H1 (cell line): ENCODE results near the gene INAFM2. TPM values are rescaled to one million over a fixed set of nuclear protein-coding genes. Genes with fewer than 3 reads are reported as not detected.

Source experiments
- CTCF ChIA-PET: fragments of 300-600 bp; sonication (Branson Sonifier 250); formaldehyde crosslinking; loops from one replicate; lab custom pipeline; 2021; ENCODE audit not compliant: partially characterized antibody; lab: Charles Lee
- POLR2A ChIA-PET: fragments of 300-600 bp; sonication (Branson Sonifier 250); formaldehyde crosslinking; loops from one replicate; lab custom pipeline; 2021; ENCODE audit warnings: inconsistent platforms; ENCODE audit not compliant: partially characterized antibody; lab: Charles Lee
- DNase-seq, 2 experiments: peaks; one replicate each; pipeline versions ENCODE4 v3.0.0 to v3.0.0-alpha.2; 2010 to 2022; ENCODE audit warnings: low spot score in 2 of 2, low read depth in 1 of 2, mixed read lengths in 1 of 2
- FAIRE-seq: peaks from 2 replicates; lab custom pipeline; 2011; peaks lifted over from hg19 to GRCh38; lab: Jason Lieb, UNC
- H2AFZ ChIP-seq: 2 replicates; pipeline ENCODE4 v1.8.1; 2012; ENCODE audit warnings: low read length, inconsistent platforms
- H2AK5ac ChIP-seq: 2 replicates; pipeline ENCODE4 v1.6.1; 2013; ENCODE audit warnings: low read depth, low read length
- H2BK120ac ChIP-seq: replicated peaks from 2 replicates; pipeline ENCODE3; 2013; ENCODE audit warnings: low read depth, low read length, inconsistent platforms
- H2BK12ac ChIP-seq: 2 replicates; pipeline ENCODE4 v1.6.1; 2013; ENCODE audit warnings: low read depth, low read length
- H2BK15ac ChIP-seq: 2 replicates; pipeline ENCODE4 v1.6.1; 2013; ENCODE audit warnings: low read length
- H2BK20ac ChIP-seq: 2 replicates; pipeline ENCODE4 v1.6.1; 2013; ENCODE audit warnings: low read length
- H2BK5ac ChIP-seq: 2 replicates; pipeline ENCODE4 v1.6.1; 2013; ENCODE audit warnings: low read depth, low read length
- H3K14ac ChIP-seq: 2 replicates; pipeline ENCODE4 v1.6.1; 2013; ENCODE audit warnings: inconsistent platforms; ENCODE audit not compliant: insufficient read length
- H3K18ac ChIP-seq: 2 replicates; pipeline ENCODE4 v1.6.1; 2013; ENCODE audit warnings: low read length; ENCODE audit errors: extremely low read depth
- H3K23ac ChIP-seq: 2 replicates; pipeline ENCODE4 v1.6.1; 2013; ENCODE audit warnings: inconsistent platforms; ENCODE audit not compliant: insufficient read length
- H3K23me2 ChIP-seq: 2 replicates; pipeline ENCODE4 v1.6.1; 2013; ENCODE audit warnings: low read depth, low read length
- H3K27ac ChIP-seq: 2 replicates; pipeline ENCODE4 v1.6.1; 2011; ENCODE audit warnings: low read depth, low read length, inconsistent platforms
- H3K27me3 ChIP-seq, 4 experiments: replicated peaks in 1 of 4; 1 replicate in 1 of 4; 2 replicates in 3 of 4; pipeline versions ENCODE4 v1.6.1 to v1.8.1; 2011 to 2013; ENCODE audit warnings: low read length in 3 of 4, mild to moderate bottlenecking in 3 of 4, inconsistent platforms in 2 of 4, mixed read lengths in 2 of 4, moderate library complexity in 1 of 4; ENCODE audit not compliant: control insufficient read depth in 3 of 4, insufficient read depth in 3 of 4; ENCODE audit errors: extremely low read depth in 1 of 4
- H3K36me3 ChIP-seq, 4 experiments: 2 replicates each; pipeline versions ENCODE4 v1.6.1 to v1.8.1; 2011 to 2013; ENCODE audit warnings: mild to moderate bottlenecking in 4 of 4, low read length in 3 of 4, moderate library complexity in 2 of 4, control low read depth in 1 of 4, inconsistent platforms in 1 of 4; ENCODE audit not compliant: insufficient read depth in 4 of 4, control insufficient read depth in 2 of 4
- H3K4ac ChIP-seq: replicated peaks from 2 replicates; pipeline ENCODE3; 2013; ENCODE audit warnings: low read length, low read depth, mixed read lengths, inconsistent platforms; ENCODE audit not compliant: insufficient read length
- H3K4me1 ChIP-seq, 4 experiments: replicated peaks in 1 of 4; 1 replicate in 1 of 4; 2 replicates in 3 of 4; pipeline versions ENCODE4 v1.6.1 to v1.8.1; 2011 to 2013; ENCODE audit warnings: low read length in 3 of 4, inconsistent platforms in 2 of 4, mixed read lengths in 1 of 4; ENCODE audit not compliant: insufficient read depth in 4 of 4, control insufficient read depth in 3 of 4
- H3K4me2 ChIP-seq, 2 experiments: 2 replicates each; pipeline versions ENCODE4 v1.6.1 to v1.8.1; 2011 to 2013; ENCODE audit warnings: low read depth in 2 of 2, low read length in 2 of 2, control low read depth in 1 of 2, inconsistent platforms in 1 of 2, mild to moderate bottlenecking in 1 of 2; ENCODE audit not compliant: insufficient read depth in 1 of 2
- H3K4me3 ChIP-seq, 4 experiments: fragments of 200-600, 300-600 bp in 1 of 4; sonication (generic), shearing (Covaris generic), sonication (Bioruptor Twin) in 1 of 4; 2 replicates each; pipeline versions ENCODE4 v1.5.1 to v1.8.1; 2011 to 2016; ENCODE audit warnings: low read length in 4 of 4, low read depth in 3 of 4, control low read depth in 2 of 4, inconsistent platforms in 2 of 4, mild to moderate bottlenecking in 2 of 4, mixed read lengths in 1 of 4, moderate library complexity in 1 of 4; ENCODE audit not compliant: insufficient read depth in 2 of 4; ENCODE audit errors: extremely low read depth in 1 of 4
- H3K56ac ChIP-seq: replicated peaks from 2 replicates; pipeline ENCODE3; 2013; ENCODE audit warnings: low read depth, mild to moderate bottlenecking, mixed read lengths, low read length, inconsistent platforms; ENCODE audit not compliant: insufficient read length
- H3K79me1 ChIP-seq: 2 replicates; pipeline ENCODE4 v1.6.1; 2013; ENCODE audit warnings: low read depth, low read length, control low read depth
- H3K79me2 ChIP-seq, 2 experiments: 2 replicates each; pipeline versions ENCODE4 v1.6.1 to v1.8.1; 2012 to 2013; ENCODE audit warnings: low read length in 2 of 2, mild to moderate bottlenecking in 2 of 2, inconsistent platforms in 1 of 2; ENCODE audit not compliant: insufficient read depth in 2 of 2, control insufficient read depth in 1 of 2
- H3K9ac ChIP-seq, 4 experiments: replicated peaks in 1 of 4; 1 replicate in 1 of 4; 2 replicates in 3 of 4; pipeline versions ENCODE4 v1.6.1 to v1.8.1; 2011 to 2013; ENCODE audit warnings: low read depth in 3 of 4, low read length in 3 of 4, control low read depth in 2 of 4, mild to moderate bottlenecking in 2 of 4, moderate library complexity in 2 of 4, inconsistent platforms in 1 of 4; ENCODE audit errors: extremely low read depth in 1 of 4
- H3K9me3 ChIP-seq, 2 experiments: 2 replicates each; pipeline versions ENCODE4 v1.6.1 to v1.8.1; 2012 to 2013; ENCODE audit warnings: mild to moderate bottlenecking in 2 of 2, moderate library complexity in 2 of 2, control low read depth in 1 of 2, inconsistent platforms in 1 of 2, low read depth in 1 of 2, low read length in 1 of 2, mixed read lengths in 1 of 2; ENCODE audit not compliant: insufficient read depth in 2 of 2
- H4K20me1 ChIP-seq, 2 experiments: replicated peaks in 1 of 2; 2 replicates each; pipeline versions ENCODE3 to v1.8.1; 2011 to 2013; ENCODE audit warnings: inconsistent platforms in 2 of 2, low read length in 2 of 2, mild to moderate bottlenecking in 1 of 2; ENCODE audit not compliant: insufficient read depth in 2 of 2, control insufficient read depth in 1 of 2
- H4K5ac ChIP-seq: 2 replicates; pipeline ENCODE4 v1.6.1; 2013; ENCODE audit warnings: low read length, low read depth, mixed read lengths, inconsistent platforms; ENCODE audit not compliant: insufficient read length
- H4K8ac ChIP-seq: 2 replicates; pipeline ENCODE4 v1.8.0; 2013; ENCODE audit warnings: mild to moderate bottlenecking, moderate library complexity, low read length, inconsistent platforms; ENCODE audit not compliant: insufficient read depth; ENCODE audit errors: extremely low read depth
- H4K91ac ChIP-seq: replicated peaks from 2 replicates; pipeline ENCODE3; 2013; ENCODE audit warnings: low read length, mixed read lengths, inconsistent platforms; ENCODE audit not compliant: insufficient read length
- CBX5 ChIP-seq: fragments of 300-800, 300-1000 bp; sonication (generic); IDR thresholded peaks from 2 replicates; pipeline ENCODE4 v1.7.1; 2016; ENCODE audit warnings: antibody characterized with exemption, low read length, low read depth
- HDAC2 ChIP-seq, 2 experiments: fragments of 300-600 bp in 1 of 2; sonication (generic) in 1 of 2; IDR thresholded peaks; 2 replicates each; pipeline ENCODE4 v1.6.1; 2011 to 2012; ENCODE audit warnings: low read depth in 2 of 2, low read length in 2 of 2, mild to moderate bottlenecking in 2 of 2, moderate library complexity in 2 of 2, borderline replicate concordance in 1 of 2, inconsistent platforms in 1 of 2
- RBBP5 ChIP-seq: IDR thresholded peaks from 2 replicates; pipeline ENCODE4 v1.7.1; 2012; ENCODE audit warnings: low read depth, mild to moderate bottlenecking, inconsistent platforms, low read length, moderate library complexity, borderline replicate concordance
- SP1 ChIP-seq: IDR thresholded peaks from 2 replicates; pipeline ENCODE4 v1.6.1; 2011; ENCODE audit warnings: low read depth, low read length
- TEAD4 ChIP-seq: IDR thresholded peaks from 2 replicates; pipeline ENCODE4 v1.6.1; 2012; ENCODE audit warnings: low read depth, low read length, inconsistent platforms, mixed read lengths
- WGBS, 2 experiments: shearing (Covaris generic) in 1 of 2; methylation state at CpG; one replicate each; pipeline versions ENCODE4 v1.1.6 to v1.1.7; 2013 to 2015; ENCODE audit warnings: low lambda C conversion rate in 2 of 2, mixed read lengths in 2 of 2, inconsistent platforms in 1 of 2, low coverage in 1 of 2, missing lambda C conversion rate in 1 of 2; ENCODE audit not compliant: insufficient replicate concordance in 2 of 2, insufficient coverage in 1 of 2, insufficient read length in 1 of 2; ENCODE audit errors: extremely low coverage in 1 of 2, missing lambda C conversion rate in 1 of 2; 5-methylcytosine and 5-hydroxymethylcytosine counted together
- polyA plus RNA-seq, 7 experiments: library from polyadenylated mRNA; depleted of rRNA in 3 of 7; stranded (reverse) in 5 of 7; unstranded in 2 of 7; fragments of >200 nt in 5 of 7; fragments of 200-250 nt in 2 of 7; gene quantifications; 1 replicate in 5 of 7; 2 replicates in 1 of 7; 4 replicates in 1 of 7; pipeline versions ENCODE4 v1.2.1 to v1.2.3, GENCODE V29; 2011 to 2013; ENCODE audit warnings: missing spikeins in 2 of 7, mixed read lengths in 2 of 7
- total RNA-seq: library from RNA; stranded (reverse); fragmentation: NEBNext Ultra II Directional; extraction: Animal tissue kit (Norgen Biotek cat#: 25700); gene quantifications from 2 replicates; pipeline ENCODE4 v1.2.1, GENCODE V29; 2021

Gene INAFM2
- total and polyA plus RNA-seq, 2 of the 8 experiments (the other 6 are each of a cell fraction or from before 2014, with no cell fraction given), result 15.3 to 35.1 TPM

- Histone ChIP-seq H2AFZ (no peak overlapping the region), H3K23ac (no peak overlapping the region), H3K4ac (no peak overlapping the region), H3K14ac (no peak overlapping the region), H2BK12ac (peak overlapping the region; percentile 71), H2BK5ac (peak overlapping the region; percentile 53; the same call in 1 of the 2 replicates), H4K5ac (no peak overlapping the region), H3K56ac (no peak overlapping the region), H3K18ac (0 out of 2 replicates have a peak overlapping the region, but pooled peaks have one; percentile 24), H3K79me2 (peaks cover 0 to 14% of the 10 kb centered on the region in 2 experiments; a peak in 3 of 4 replicates), H3K9ac (no peak overlapping the region), H4K20me1 (no peaks in the 10 kb centered on the region), H3K9me3 (no peaks in the 10 kb centered on the region; a peak in 1 of 4 replicates), H3K79me1 (no peaks in the 10 kb centered on the region; the same call in 1 of the 2 replicates), H3K23me2 (peaks cover 6% of the 10 kb centered on the region), H3K27me3 (peaks cover 0 to 6% (median 0%) of the 10 kb centered on the region in 4 experiments; a peak in 2 of 7 replicates), H3K4me3 (peak overlapping the region in 1 of 4 experiments; percentile 43; a peak in 2 of 8 replicates), H2BK120ac (peak overlapping the region; percentile 83), H2BK15ac (no peak overlapping the region), H3K27ac (no peak overlapping the region), H4K8ac (no peak overlapping the region), H4K91ac (peak overlapping the region; percentile 72), H3K36me3 (peaks cover 0 to 11% (median 0%) of the 10 kb centered on the region in 4 experiments; a peak in 3 of 8 replicates), H3K4me2 (peak overlapping the region; percentile 58 to 82; a peak in 3 of 4 replicates), H2AK5ac (no peak overlapping the region; the same call in 1 of the 2 replicates), H2BK20ac (peak overlapping the region; percentile 87), H3K4me1 (peaks cover 18 to 34% (median 26%) of the 10 kb centered on the region in 4 experiments; a peak in 6 of 7 replicates)
- no peak for TF ChIP-seq SP1
- no peak for TF ChIP-seq CBX5
- TF ChIP-seq TEAD4, result 0 out of 2 replicates have a peak, but pooled peaks have one; percentile 35
- TF ChIP-seq HDAC2 (IDR thresholded peaks at IDR 0.05; ENCODE audit: borderline replicate concordance in 1 of 2, low read depth in 2 of 2, low read length in 2 of 2), result no peak
- no peak for TF ChIP-seq RBBP5
- 56% methylated on average over 3 of the region's 3 CpGs; no CpG with 5 or more reads in 1 of the 2 experiments for WGBS, 2 experiments
- no peak for DNase-seq
- peak; percentile 13 for FAIRE-seq
- POLR2A ChIA-PET, result interaction anchor here (0.6 to 5.6 kb wide), 6 partner anchors 9 to 93 kb away, joined by 3 to 66 read pairs (median 4); partner anchors contain the start of genes CCDC9B and KNSTRN
- CTCF ChIA-PET, result interaction anchor here (0.6 to 21.1 kb wide), 16 partner anchors 10 to 231 kb away, joined by 3 to 295 read pairs (median 4); partner anchors contain the start of genes CCDC9B and PLCB2
Observed at GRCh38 chr15:40328176-40328575, 4.7 kb downstream of the INAFM2 start.
